Activated B cell treated with CpG ODN at 0.5 μM for 24 hours (primary cell): ENCODE data around the gene OR2A5. TPM values are rescaled to one million over a fixed set of nuclear protein-coding genes. Genes with fewer than 3 reads are reported as not detected.

Source experiments
- ATAC-seq: fragments of 200-7000 bp; cut with Tn5 transposase; one replicate; pipeline ENCODE4 v1.10.0; 2021; ENCODE audit warnings: low read depth, mild to moderate bottlenecking, moderate library complexity
- CTCF ChIA-PET: fragments of 350-600 bp; sonication (Branson Sonifier 250); formaldehyde crosslinking; loops from one replicate; lab custom pipeline; 2021; ENCODE audit warnings: antibody characterized with exemption; lab: Charles Lee
- POLR2A ChIA-PET: fragments of 350-600 bp; sonication (Branson Sonifier 250); formaldehyde crosslinking; loops from one replicate; lab custom pipeline; 2021; ENCODE audit warnings: antibody characterized with exemption; lab: Charles Lee
- DNase-seq: peaks from one replicate; pipeline ENCODE4 v3.0.0; 2022
- H3K27ac Mint-ChIP-seq: one replicate; pipeline ENCODE4 v1.8.0; 2020; ENCODE audit warnings: mixed read lengths
- H3K27me3 Mint-ChIP-seq: one replicate; pipeline ENCODE4 v1.8.0; 2021; ENCODE audit warnings: mixed read lengths
- H3K36me3 Mint-ChIP-seq: one replicate; pipeline ENCODE4 v1.8.0; 2021; ENCODE audit warnings: low read depth, mixed read lengths
- H3K4me1 Mint-ChIP-seq: one replicate; pipeline ENCODE4 v1.8.0; 2021; ENCODE audit warnings: mixed read lengths
- H3K4me3 Mint-ChIP-seq: one replicate; pipeline ENCODE4 v1.8.0; 2020; ENCODE audit warnings: mild to moderate bottlenecking, mixed read lengths
- H3K9me3 Mint-ChIP-seq: one replicate; pipeline ENCODE4 v1.8.0; 2020; ENCODE audit warnings: mixed read lengths
- intact Hi-C: fragments of 100-400 bp; cut with micrococcal nuclease; formaldehyde crosslinking; loops from one replicate; pipeline ENCODE4 v1.15.1; 2024
- total RNA-seq: library from RNA; stranded (reverse); gene quantifications from 2 replicates; pipeline ENCODE4 v1.2.3, GENCODE V29; 2022
- TF ChIP-seq, protein P1 (sequence below): fragments of 200-600 bp; IDR thresholded peaks from one replicate; pipeline ENCODE4 v1.8.0; 2022; ENCODE audit warnings: antibody characterized with exemption, mild to moderate bottlenecking

OR2A5 gene
- total RNA-seq: not detected in 2 replicates

DNA sequence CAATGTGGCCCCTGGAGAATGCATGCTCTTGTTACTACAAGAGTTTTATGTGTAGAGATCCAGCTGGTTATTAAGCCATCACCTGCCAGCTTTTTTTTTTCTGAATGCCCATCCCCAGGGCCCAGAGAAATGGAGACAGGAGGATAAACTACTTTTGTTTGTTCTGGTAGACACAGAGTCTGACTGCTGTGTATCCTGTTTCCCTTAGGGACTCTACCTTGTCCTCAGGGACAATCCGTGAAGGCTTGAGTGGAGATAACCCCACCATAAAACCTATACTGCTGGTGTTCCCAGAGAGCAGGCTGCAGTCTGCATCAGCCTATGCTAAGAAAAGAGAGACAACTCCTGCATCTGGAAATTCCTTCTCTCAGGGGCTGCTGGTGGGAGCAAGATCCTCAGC is at the start of gene OR2A5:
Gene OR2A5, plus strand, starts transcription at position 301 of the 400 bp plus-strand sequence. CDS start 1,454 bp downstream, outside the sequence.
- H3K36me3 Mint-ChIP-seq: no peaks in the 10 kb centered on the region
- ATAC-seq: no peak
- DNase-seq: no peak
- no peaks in the 10 kb centered on the region for H3K27me3 Mint-ChIP-seq
- H3K9me3 Mint-ChIP-seq: no peaks in the 10 kb centered on the region
- H3K4me1 Mint-ChIP-seq: no peaks in the 10 kb centered on the region
- intact Hi-C loops: no loop called here
- TF ChIP-seq, protein P1, sequence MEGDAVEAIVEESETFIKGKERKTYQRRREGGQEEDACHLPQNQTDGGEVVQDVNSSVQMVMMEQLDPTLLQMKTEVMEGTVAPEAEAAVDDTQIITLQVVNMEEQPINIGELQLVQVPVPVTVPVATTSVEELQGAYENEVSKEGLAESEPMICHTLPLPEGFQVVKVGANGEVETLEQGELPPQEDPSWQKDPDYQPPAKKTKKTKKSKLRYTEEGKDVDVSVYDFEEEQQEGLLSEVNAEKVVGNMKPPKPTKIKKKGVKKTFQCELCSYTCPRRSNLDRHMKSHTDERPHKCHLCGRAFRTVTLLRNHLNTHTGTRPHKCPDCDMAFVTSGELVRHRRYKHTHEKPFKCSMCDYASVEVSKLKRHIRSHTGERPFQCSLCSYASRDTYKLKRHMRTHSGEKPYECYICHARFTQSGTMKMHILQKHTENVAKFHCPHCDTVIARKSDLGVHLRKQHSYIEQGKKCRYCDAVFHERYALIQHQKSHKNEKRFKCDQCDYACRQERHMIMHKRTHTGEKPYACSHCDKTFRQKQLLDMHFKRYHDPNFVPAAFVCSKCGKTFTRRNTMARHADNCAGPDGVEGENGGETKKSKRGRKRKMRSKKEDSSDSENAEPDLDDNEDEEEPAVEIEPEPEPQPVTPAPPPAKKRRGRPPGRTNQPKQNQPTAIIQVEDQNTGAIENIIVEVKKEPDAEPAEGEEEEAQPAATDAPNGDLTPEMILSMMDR: no peak
- ChIA-PET CTCF (no interaction called here), POLR2A (no interaction called here)
- no peak within 1 kb of the TSS for H3K4me3 Mint-ChIP-seq
- no peak within 1 kb of the TSS for H3K27ac Mint-ChIP-seq

DNA sequence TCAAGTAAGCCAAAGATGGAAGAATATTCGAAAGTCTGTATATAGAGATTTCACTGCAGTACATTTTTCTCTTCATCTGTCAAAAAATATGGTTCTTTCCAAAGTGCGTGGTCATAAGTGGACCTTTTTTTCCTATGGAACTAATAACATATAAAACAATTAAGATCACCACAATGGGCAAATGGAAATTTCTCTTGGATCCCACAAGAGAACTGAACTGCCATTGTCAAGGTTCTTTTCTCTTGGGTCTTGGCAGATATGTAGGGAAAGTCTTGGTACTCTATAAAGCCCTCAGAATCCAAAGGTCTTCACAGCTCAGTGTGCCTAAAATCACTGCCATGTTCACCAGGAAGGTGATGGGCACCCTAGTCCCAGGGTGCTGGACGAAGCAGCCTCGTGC is 48.7 kb upstream of the OR2A5 start, which contains the start of gene OR6B1:
Gene OR6B1, plus strand, starts transcription at position 301 of the 400 bp plus-strand sequence. CDS start 3,677 bp downstream, outside the sequence.
- CTCF ChIA-PET: no interaction called here

GRCh38 chr7:144001543-144001942 is 47.2 kb upstream of the OR2A5 start:
- intact Hi-C loops: no loop called here
- no peaks in the 10 kb centered on the region for H3K9me3 Mint-ChIP-seq

More for the DNA sequence above, 48.7 kb upstream of the OR2A5 start, which contains the start of gene OR6B1:
- intact Hi-C loops: no loop called here
- TF ChIP-seq, protein P1: no peak
- Mint-ChIP-seq H3K4me1 (no peaks in the 10 kb centered on the region), H3K9me3 (no peaks in the 10 kb centered on the region), H3K27ac (no peak within 1 kb of the TSS), H3K27me3 (no peaks in the 10 kb centered on the region), H3K4me3 (no peak within 1 kb of the TSS), H3K36me3 (no peaks in the 10 kb centered on the region)
- POLR2A ChIA-PET: no interaction called here
- no peak for DNase-seq
- ATAC-seq: no peak

GRCh38 chr7:144004703-144005102 is 44.0 kb upstream of the OR2A5 start:
- no peaks in the 10 kb centered on the region for H3K36me3 Mint-ChIP-seq
- TF ChIP-seq, protein P1: no peak
- no peaks in the 10 kb centered on the region for H3K4me1 Mint-ChIP-seq
- DNase-seq: no peak
- no peak overlapping the region for H3K4me3 Mint-ChIP-seq
- peaks cover 2% of the 10 kb centered on the region for H3K27me3 Mint-ChIP-seq
- no peak for ATAC-seq
- H3K27ac Mint-ChIP-seq: no peak overlapping the region
- intact Hi-C loops: no loop called here
- H3K9me3 Mint-ChIP-seq: peaks cover 7% of the 10 kb centered on the region
- ChIA-PET CTCF (no interaction called here), POLR2A (no interaction called here)

More at GRCh38 chr7:144001543-144001942, 47.2 kb upstream of the OR2A5 start:
- ChIA-PET POLR2A (no interaction called here), CTCF (no interaction called here)
- Mint-ChIP-seq H3K4me1 (no peaks in the 10 kb centered on the region), H3K4me3 (no peak overlapping the region), H3K27ac (no peak overlapping the region), H3K27me3 (peaks cover 2% of the 10 kb centered on the region), H3K36me3 (no peaks in the 10 kb centered on the region)
- no peak for DNase-seq
- ATAC-seq: no peak
- TF ChIP-seq, protein P1: no peak

GRCh38 chr7:144006029-144006691 is 42.6 kb upstream of the OR2A5 start:
- CTCF ChIA-PET: no interaction called here
- Mint-ChIP-seq H3K4me3 (no peak overlapping the region), H3K27ac (no peak overlapping the region), H3K36me3 (no peaks in the 10 kb centered on the region), H3K27me3 (peaks cover 2% of the 10 kb centered on the region), H3K4me1 (no peaks in the 10 kb centered on the region), H3K9me3 (peaks cover 17% of the 10 kb centered on the region)
- ATAC-seq (no peak), DNase-seq (no peak)
- POLR2A ChIA-PET: no interaction called here
- TF ChIP-seq, protein P1: no peak
- intact Hi-C loops: no loop called here
